PFSK-1 (cell line): ENCODE data around the gene HERC3.

ENCODE experiments used
- FOXP2 ChIP-seq: optimal IDR thresholded peaks from 2 replicates; pipeline ENCODE3; 2011; ENCODE audit warnings: borderline replicate concordance, control low read depth, inconsistent platforms; ENCODE audit not compliant: insufficient read depth; ENCODE audit errors: extremely low read length, extremely low read depth
- POLR2AphosphoS5 ChIP-seq: IDR thresholded peaks from 2 replicates; pipeline ENCODE4 v1.6.1; 2012; ENCODE audit warnings: low read depth, mild to moderate bottlenecking, control low read depth, low read length, moderate library complexity
- REST ChIP-seq, 2 experiments: IDR thresholded peaks; 2 replicates each; pipeline versions ENCODE4 v1.6.1 to v1.8.0; 2011 to 2012; ENCODE audit warnings: low read depth in 2 of 2, low read length in 2 of 2, control low read depth in 1 of 2, inconsistent platforms in 1 of 2, mild to moderate bottlenecking in 1 of 2, moderate library complexity in 1 of 2; ENCODE audit not compliant: insufficient read depth in 1 of 2
- SIN3A ChIP-seq: IDR thresholded peaks from 2 replicates; pipeline ENCODE4 v1.6.1; 2012; ENCODE audit warnings: mild to moderate bottlenecking, low read length, moderate library complexity, borderline replicate concordance; ENCODE audit not compliant: insufficient read depth
- TAF1 ChIP-seq: IDR thresholded peaks from 2 replicates; pipeline ENCODE4 v1.6.1; 2012; ENCODE audit warnings: low read length, control low read depth, borderline replicate concordance; ENCODE audit not compliant: insufficient read depth

Gene HERC3

GRCh38 chr4:88674565-88674964 lies 82.3 kb downstream of the HERC3 start:
- TF ChIP-seq SIN3A, result no peak
- TF ChIP-seq POLR2AphosphoS5, result no peak
- no peak for TF ChIP-seq REST (IDR thresholded peaks at IDR 0.05; ENCODE audit: insufficient read depth in 1 of 2, low read depth in 2 of 2, low read length in 2 of 2)
- TF ChIP-seq TAF1, result no peak
- TF ChIP-seq FOXP2, result no peak

- no peak for TF ChIP-seq SIN3A
- TF ChIP-seq POLR2AphosphoS5, result no peak
- no peak for TF ChIP-seq REST (IDR thresholded peaks at IDR 0.05; ENCODE audit: insufficient read depth in 1 of 2, low read depth in 2 of 2, low read length in 2 of 2)
- TF ChIP-seq FOXP2, result no peak
- no peak for TF ChIP-seq TAF1
Observed at GRCh38 chr4:88674979-88675378, 82.7 kb downstream of the HERC3 start.

GRCh38 chr4:88675543-88675942 lies 83.3 kb downstream of the HERC3 start:
- TF ChIP-seq FOXP2 (no peak), REST (IDR thresholded peaks at IDR 0.05; ENCODE audit: insufficient read depth in 1 of 2, low read depth in 2 of 2, low read length in 2 of 2) (no peak), TAF1 (no peak), POLR2AphosphoS5 (no peak), SIN3A (no peak)

- TF ChIP-seq POLR2AphosphoS5 (no peak), TAF1 (no peak), FOXP2 (no peak), REST (IDR thresholded peaks at IDR 0.05; ENCODE audit: insufficient read depth in 1 of 2, low read depth in 2 of 2, low read length in 2 of 2) (no peak), SIN3A (no peak)
Observed at GRCh38 chr4:88681209-88681608, 88.9 kb downstream of the HERC3 start.

GRCh38 chr4:88690355-88690754 lies 98.1 kb downstream of the HERC3 start:
- TF ChIP-seq SIN3A (no peak), REST (IDR thresholded peaks at IDR 0.05; ENCODE audit: insufficient read depth in 1 of 2, low read depth in 2 of 2, low read length in 2 of 2) (no peak), TAF1 (no peak), POLR2AphosphoS5 (no peak), FOXP2 (no peak)
